Nephron (organoid): Measurements from ENCODE around the gene CLPSL2.

Source experiments
- H3K27ac Mint-ChIP-seq, 3 experiments: 2 replicates each; pipeline ENCODE4 v1.8.0; 2020; ENCODE audit warnings: mixed read lengths in 3 of 3, mild to moderate bottlenecking in 2 of 3, moderate library complexity in 1 of 3
- H3K27me3 Mint-ChIP-seq: 2 replicates; pipeline ENCODE4 v1.8.0; 2021; ENCODE audit warnings: low read depth, mild to moderate bottlenecking, moderate library complexity, mixed read lengths
- H3K36me3 Mint-ChIP-seq: 2 replicates; pipeline ENCODE4 v1.8.0; 2020; ENCODE audit warnings: low read depth, mixed read lengths
- H3K4me1 Mint-ChIP-seq: 2 replicates; pipeline ENCODE4 v1.8.0; 2020; ENCODE audit warnings: mixed read lengths
- H3K4me3 Mint-ChIP-seq, 3 experiments: 2 replicates each; pipeline ENCODE4 v1.8.0; 2020; ENCODE audit warnings: mild to moderate bottlenecking in 3 of 3, mixed read lengths in 3 of 3, moderate library complexity in 2 of 3
- H3K9me3 Mint-ChIP-seq: 2 replicates; pipeline ENCODE4 v1.8.0; 2020; ENCODE audit warnings: mixed read lengths
- CTCF ChIP-seq, 3 experiments: fragments of 200-600 bp; sonication (generic); IDR thresholded peaks; one replicate each; pipeline ENCODE4 v1.5.0; 2021; ENCODE audit warnings: antibody characterized with exemption in 3 of 3; ENCODE audit not compliant: unreplicated experiment in 3 of 3

The CLPSL2 gene

GRCh38 chr6:35736253-35736894 is 40.0 kb upstream of the CLPSL2 start:
- Mint-ChIP-seq H3K36me3 (no peaks in the 10 kb centered on the region), H3K9me3 (no peaks in the 10 kb centered on the region), H3K4me3 (peak overlapping the region in 1 of 3 experiments; percentile 11), H3K27me3 (peaks cover 3% of the 10 kb centered on the region), H3K4me1 (peaks cover 35% of the 10 kb centered on the region), H3K27ac (peak overlapping the region in 2 of 3 experiments; percentile 20 to 57)
- TF ChIP-seq CTCF (IDR thresholded peaks at IDR 0.05; ENCODE audit: unreplicated experiment in 3 of 3): peak; percentile 84 to 95 (median 87)

GRCh38 chr6:35736982-35737412 is 39.4 kb upstream of the CLPSL2 start, which contains the start of gene ARMC12:
TSS of gene ARMC12 (plus strand) at chr6:35737032. CDS start at chr6:35737109, 77 bp downstream.
- TF ChIP-seq CTCF (IDR thresholded peaks at IDR 0.05; ENCODE audit: unreplicated experiment in 3 of 3): no peak
- peak within 1 kb of the TSS in 2 of 3 experiments; percentile 47 to 61 for H3K4me3 Mint-ChIP-seq
- peaks cover 3% of the 10 kb centered on the region for H3K27me3 Mint-ChIP-seq
- H3K4me1 Mint-ChIP-seq: peaks cover 34% of the 10 kb centered on the region
- H3K36me3 Mint-ChIP-seq: no peaks in the 10 kb centered on the region
- no peaks in the 10 kb centered on the region for H3K9me3 Mint-ChIP-seq
- peak within 1 kb of the TSS; percentile 81 to 93 (median 86) for H3K27ac Mint-ChIP-seq

- Mint-ChIP-seq H3K4me1 (peaks cover 28% of the 10 kb centered on the region), H3K9me3 (no peaks in the 10 kb centered on the region), H3K27ac (peak overlapping the region; percentile 81 to 93 (median 86)), H3K27me3 (peaks cover 3% of the 10 kb centered on the region), H3K36me3 (no peaks in the 10 kb centered on the region), H3K4me3 (peak overlapping the region in 2 of 3 experiments; percentile 47 to 61)
- peak; percentile 83 to 86 (median 85) for TF ChIP-seq CTCF (IDR thresholded peaks at IDR 0.05; ENCODE audit: unreplicated experiment in 3 of 3)
These were observed 38.8 kb upstream of the CLPSL2 start for GRCh38 chr6:35737413-35738211.

- H3K27ac Mint-ChIP-seq: peak overlapping the region; percentile 91 to 96 (median 94)
- H3K36me3 Mint-ChIP-seq: no peaks in the 10 kb centered on the region
- TF ChIP-seq CTCF (IDR thresholded peaks at IDR 0.05; ENCODE audit: unreplicated experiment in 3 of 3): no peak
- H3K27me3 Mint-ChIP-seq: peaks cover 3% of the 10 kb centered on the region
- no peaks in the 10 kb centered on the region for H3K9me3 Mint-ChIP-seq
- peak overlapping the region; percentile 0 to 45 (median 12) for H3K4me3 Mint-ChIP-seq
- peaks cover 27% of the 10 kb centered on the region for H3K4me1 Mint-ChIP-seq
These were observed 36.5 kb upstream of the CLPSL2 start for GRCh38 chr6:35739645-35740524.

- TF ChIP-seq CTCF (IDR thresholded peaks at IDR 0.05; ENCODE audit: unreplicated experiment in 3 of 3): no peak
- Mint-ChIP-seq H3K9me3 (peaks cover 5% of the 10 kb centered on the region), H3K36me3 (no peaks in the 10 kb centered on the region), H3K4me3 (no peak overlapping the region), H3K27me3 (no peaks in the 10 kb centered on the region), H3K4me1 (peaks cover 19% of the 10 kb centered on the region), H3K27ac (peak overlapping the region in 2 of 3 experiments; percentile 60 to 61)
These were observed 33.6 kb upstream of the CLPSL2 start for GRCh38 chr6:35742842-35743241.
